Neutrophil (primary cell): ENCODE data around the gene ARHGEF38.

Experiments used
- H3K27ac ChIP-seq: fragments of 200-600 bp; sonication (generic); 2 replicates; pipeline ENCODE4 v1.5.1; 2016; ENCODE audit warnings: mild to moderate bottlenecking, moderate library complexity
- H3K27me3 ChIP-seq: fragments of 200-600 bp; sonication (generic); 2 replicates; pipeline ENCODE4 v1.6.0; 2016; ENCODE audit warnings: mild to moderate bottlenecking
- H3K36me3 ChIP-seq: fragments of 200-600 bp; sonication (generic); 2 replicates; pipeline ENCODE4 v1.5.1; 2017
- H3K4me1 ChIP-seq, 2 experiments: fragments of 200-600 bp in 1 of 2; sonication (generic) in 1 of 2; 1 replicate in 1 of 2; 2 replicates in 1 of 2; pipeline versions ENCODE4 v1.5.1 to v1.6.1; 2013 to 2016; ENCODE audit warnings: low read depth in 1 of 2, low read length in 1 of 2, mild to moderate bottlenecking in 1 of 2, moderate library complexity in 1 of 2; ENCODE audit not compliant: control insufficient read depth in 1 of 2, insufficient read depth in 1 of 2
- H3K4me3 ChIP-seq, 2 experiments: fragments of 200-600 bp in 1 of 2; sonication (generic) in 1 of 2; 1 replicate in 1 of 2; 2 replicates in 1 of 2; pipeline ENCODE4 v1.5.1; 2013 to 2016; ENCODE audit warnings: low read depth in 1 of 2, low read length in 1 of 2, mild to moderate bottlenecking in 1 of 2, moderate library complexity in 1 of 2
- H3K9me3 ChIP-seq: fragments of 200-600 bp; sonication (generic); 2 replicates; pipeline ENCODE4 v1.5.1; 2016
- TF ChIP-seq, protein P1 (sequence below): fragments of 200-600 bp; sonication (generic); IDR thresholded peaks from 2 replicates; pipeline ENCODE4 v1.5.1; 2016; ENCODE audit warnings: antibody characterized with exemption

Gene ARHGEF38

DNA sequence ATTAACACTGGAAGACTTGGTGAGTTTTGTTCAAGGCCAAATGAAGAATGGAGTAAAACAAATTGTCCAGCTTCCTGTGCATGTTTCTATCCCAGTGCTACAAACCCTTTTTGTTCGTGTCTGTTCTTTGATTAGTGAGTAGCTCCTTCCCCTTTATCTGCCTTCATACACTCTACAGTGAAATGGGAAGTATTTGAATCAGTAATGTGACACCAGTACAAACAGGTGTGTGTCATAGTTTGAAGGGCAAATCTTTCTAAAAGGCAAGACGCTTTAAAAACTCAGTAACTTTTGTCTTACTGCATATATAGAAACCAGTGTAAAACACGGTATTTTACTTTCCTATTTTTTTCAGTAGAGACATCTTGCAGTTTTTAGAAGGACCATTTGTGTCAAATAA, 5.9 kb downstream of the ARHGEF38 start:
- H3K4me3 ChIP-seq = no peak overlapping the region
- H3K27ac ChIP-seq = no peak overlapping the region
- H3K36me3 ChIP-seq = no peaks in the 10 kb centered on the region
- no peaks in the 10 kb centered on the region for H3K27me3 ChIP-seq
- no peaks in the 10 kb centered on the region for H3K9me3 ChIP-seq
- TF ChIP-seq, protein P1, sequence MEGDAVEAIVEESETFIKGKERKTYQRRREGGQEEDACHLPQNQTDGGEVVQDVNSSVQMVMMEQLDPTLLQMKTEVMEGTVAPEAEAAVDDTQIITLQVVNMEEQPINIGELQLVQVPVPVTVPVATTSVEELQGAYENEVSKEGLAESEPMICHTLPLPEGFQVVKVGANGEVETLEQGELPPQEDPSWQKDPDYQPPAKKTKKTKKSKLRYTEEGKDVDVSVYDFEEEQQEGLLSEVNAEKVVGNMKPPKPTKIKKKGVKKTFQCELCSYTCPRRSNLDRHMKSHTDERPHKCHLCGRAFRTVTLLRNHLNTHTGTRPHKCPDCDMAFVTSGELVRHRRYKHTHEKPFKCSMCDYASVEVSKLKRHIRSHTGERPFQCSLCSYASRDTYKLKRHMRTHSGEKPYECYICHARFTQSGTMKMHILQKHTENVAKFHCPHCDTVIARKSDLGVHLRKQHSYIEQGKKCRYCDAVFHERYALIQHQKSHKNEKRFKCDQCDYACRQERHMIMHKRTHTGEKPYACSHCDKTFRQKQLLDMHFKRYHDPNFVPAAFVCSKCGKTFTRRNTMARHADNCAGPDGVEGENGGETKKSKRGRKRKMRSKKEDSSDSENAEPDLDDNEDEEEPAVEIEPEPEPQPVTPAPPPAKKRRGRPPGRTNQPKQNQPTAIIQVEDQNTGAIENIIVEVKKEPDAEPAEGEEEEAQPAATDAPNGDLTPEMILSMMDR = no peak
- no peaks in the 10 kb centered on the region for H3K4me1 ChIP-seq

DNA sequence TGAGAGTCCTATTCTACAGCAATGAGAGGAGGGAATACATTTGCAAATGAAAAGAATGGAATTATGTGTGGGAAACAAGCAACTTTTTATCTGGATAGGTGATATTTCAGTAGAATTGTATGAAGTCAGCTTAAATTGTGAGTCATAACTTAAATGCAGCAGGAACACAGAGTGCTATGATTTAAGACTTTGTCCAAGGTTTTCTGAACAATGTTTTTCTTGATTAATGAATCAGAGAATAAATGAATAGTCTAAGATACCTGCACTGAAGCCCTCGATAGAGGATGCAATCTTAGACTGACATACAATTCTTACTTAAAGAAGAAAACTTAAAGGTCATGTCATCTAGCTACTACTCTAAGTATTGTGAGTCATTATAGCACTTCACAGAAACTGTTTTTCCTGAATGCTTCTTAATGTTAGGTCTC, 8.0 kb downstream of the ARHGEF38 start:
- H3K27me3 ChIP-seq = no peaks in the 10 kb centered on the region
- TF ChIP-seq, protein P1 = no peak
- no peak overlapping the region for H3K4me3 ChIP-seq

DNA sequence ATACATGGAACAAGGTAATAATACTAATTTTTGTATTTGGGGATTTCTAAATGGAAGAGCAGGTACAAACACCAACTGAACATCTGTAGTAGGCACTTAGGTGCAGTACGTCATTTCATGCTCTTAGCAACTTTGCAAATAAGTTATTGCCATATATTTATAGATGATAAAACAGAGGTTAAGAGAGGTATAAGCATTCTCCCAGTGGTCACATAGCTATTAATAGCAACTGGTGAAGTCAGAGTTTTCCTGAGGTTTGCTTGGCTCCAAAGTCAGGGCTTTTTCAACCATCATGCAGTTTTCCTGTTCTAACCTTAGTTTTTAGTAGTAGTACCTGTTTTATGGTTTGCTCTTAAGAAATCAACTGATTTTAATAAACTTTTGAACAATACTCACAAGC, 10.9 kb downstream of the ARHGEF38 start:
- H3K27ac ChIP-seq = no peak overlapping the region
- H3K4me3 ChIP-seq = no peak overlapping the region
- H3K9me3 ChIP-seq = no peaks in the 10 kb centered on the region
- H3K4me1 ChIP-seq = no peaks in the 10 kb centered on the region
- no peaks in the 10 kb centered on the region for H3K36me3 ChIP-seq
- TF ChIP-seq, protein P1 = no peak
- no peaks in the 10 kb centered on the region for H3K27me3 ChIP-seq

More for the DNA sequence above, 8.0 kb downstream of the ARHGEF38 start:
- Histone ChIP-seq H3K36me3 (no peaks in the 10 kb centered on the region), H3K9me3 (no peaks in the 10 kb centered on the region), H3K4me1 (no peaks in the 10 kb centered on the region), H3K27ac (no peak overlapping the region)

DNA sequence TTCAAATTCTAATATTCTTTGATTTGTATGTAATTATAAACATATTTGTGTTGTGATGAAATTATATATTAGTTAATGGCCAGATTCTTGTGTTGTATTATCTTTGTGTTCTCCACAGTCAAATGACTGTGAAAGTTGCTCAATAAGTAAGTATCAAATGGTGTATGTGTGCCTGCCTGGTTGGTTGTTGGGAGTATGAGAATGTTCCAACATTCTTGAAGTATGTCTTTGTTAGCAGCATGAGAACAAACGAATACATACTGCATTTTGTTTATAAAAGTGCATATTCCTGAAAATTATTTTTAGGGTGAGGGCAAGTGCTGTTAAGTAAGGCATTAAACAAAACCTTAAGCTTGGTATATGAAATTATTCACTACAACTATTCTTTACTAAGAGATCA, 16.2 kb downstream of the ARHGEF38 start:
- H3K27me3 ChIP-seq = no peaks in the 10 kb centered on the region
- no peaks in the 10 kb centered on the region for H3K9me3 ChIP-seq
- H3K4me3 ChIP-seq = no peak overlapping the region
- no peaks in the 10 kb centered on the region for H3K36me3 ChIP-seq
- TF ChIP-seq, protein P1 = no peak
- no peaks in the 10 kb centered on the region for H3K4me1 ChIP-seq
- H3K27ac ChIP-seq = no peak overlapping the region

DNA sequence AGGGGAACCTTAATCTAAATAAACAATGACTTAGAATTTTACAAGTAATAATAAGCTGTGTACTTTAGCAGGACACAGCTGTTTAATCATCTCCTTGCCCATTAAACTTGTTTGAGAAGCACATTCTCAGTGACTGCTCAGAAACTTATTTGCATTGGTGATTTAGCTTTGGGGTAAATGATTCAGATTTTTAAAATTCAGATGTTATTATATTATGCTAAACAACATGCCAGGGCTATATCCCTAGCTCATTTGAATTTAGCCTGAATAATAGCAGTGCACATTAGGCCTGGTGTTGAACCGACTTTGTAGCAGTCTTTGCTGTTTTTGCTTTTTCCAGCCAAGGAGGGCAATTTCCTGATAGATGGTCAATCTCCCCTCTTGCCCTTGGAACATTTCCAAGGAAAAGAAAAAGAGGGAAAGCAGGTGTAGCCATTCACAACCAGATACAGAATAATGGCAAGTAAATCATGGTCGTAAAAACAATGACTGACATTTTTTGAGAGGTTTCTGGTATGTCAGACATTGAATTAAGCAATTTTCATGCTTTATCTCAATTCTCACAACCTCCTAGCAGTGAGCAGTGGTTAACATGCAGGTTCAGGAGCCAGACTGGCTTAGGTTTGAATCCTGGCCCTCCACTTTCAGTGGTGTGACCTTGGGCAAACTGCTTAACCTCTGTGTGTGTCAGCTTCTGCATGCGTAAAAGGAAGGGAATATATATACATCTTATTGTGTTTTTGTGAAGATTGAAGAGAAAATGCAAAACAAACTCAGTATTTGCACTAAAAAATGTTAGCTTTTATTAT, 16.8 kb downstream of the ARHGEF38 start:
- Histone ChIP-seq H3K27me3 (no peaks in the 10 kb centered on the region), H3K27ac (no peak overlapping the region), H3K9me3 (no peaks in the 10 kb centered on the region), H3K4me3 (no peak overlapping the region), H3K4me1 (no peaks in the 10 kb centered on the region), H3K36me3 (no peaks in the 10 kb centered on the region)
- TF ChIP-seq, protein P1 = no peak
